Measurements from ENCODE around the gene CACNA1S. TPM values are rescaled to one million over a fixed set of nuclear protein-coding genes. Genes with fewer than 3 reads are reported as not detected.

The CACNA1S gene
- total and polyA plus RNA-seq, 2 of the 4 experiments (the other 2 are of a cell fraction): not detected

- Histone ChIP-seq H3K18ac (ENCODE audit: low read depth, low read length) (no peak overlapping the region), H4K8ac (ENCODE audit: low read depth in 2 of 2, low read length in 2 of 2) (no peak overlapping the region), H3K9me1 (ENCODE audit: insufficient read depth, low read length) (no peaks in the 10 kb centered on the region), H3K4me3 (ENCODE audit: insufficient read depth, low read depth, low read length) (no peak overlapping the region), H3K56ac (ENCODE audit: extremely low read depth, insufficient read depth, low read length) (no peak overlapping the region), H2AFZ (replicated peaks; ENCODE audit: low read length, poor library complexity) (no peak overlapping the region), H4K20me1 (ENCODE audit: insufficient read depth, low read length) (no peaks in the 10 kb centered on the region), H3K9ac (ENCODE audit: low read depth, low read length) (no peak overlapping the region), H3K27me3 (ENCODE audit: control insufficient read depth, insufficient read depth, low read length) (peaks cover 66% of the 10 kb centered on the region), H2BK5ac (ENCODE audit: low read depth, low read length, poor library complexity, severe bottlenecking) (no peak overlapping the region), H3K27ac (ENCODE audit: insufficient read depth, low read length) (no peak overlapping the region), H3K14ac (replicated peaks; ENCODE audit: low read depth, low read length) (no peak overlapping the region), H3K4ac (ENCODE audit: low read depth, low read length) (no peak overlapping the region), H3K4me2 (ENCODE audit: low read depth, low read length) (no peak overlapping the region), H2AK9ac (replicated peaks; ENCODE audit: low read depth, low read length, poor library complexity) (no peak overlapping the region), H4K91ac (ENCODE audit: insufficient read depth, low read depth, low read length) (no peak overlapping the region), H3K23ac (ENCODE audit: low read depth, low read length) (no peak overlapping the region), H3K9me3 (ENCODE audit: control insufficient read depth, insufficient read depth, low read length) (no peaks in the 10 kb centered on the region), H2BK20ac (ENCODE audit: low read depth, low read length) (no peak overlapping the region), H2BK15ac (ENCODE audit: low read depth, low read length) (no peak overlapping the region), H3K36me3 (ENCODE audit: control insufficient read depth, insufficient read depth, low read length) (no peaks in the 10 kb centered on the region), H3K4me1 (ENCODE audit: control insufficient read depth, insufficient read depth, low read length) (no peaks in the 10 kb centered on the region), H2AK5ac (ENCODE audit: low read depth, low read length) (no peak overlapping the region), H4K5ac (ENCODE audit: low read depth, low read length) (no peak overlapping the region), H3K79me1 (ENCODE audit: low read depth in 1 of 2, low read length in 2 of 2) (no peaks in the 10 kb centered on the region), H2BK120ac (ENCODE audit: low read depth, low read length) (no peak overlapping the region)
- DNase-seq (no peak), ATAC-seq (ENCODE audit: low read depth) (no peak)
- intact Hi-C loops (cut with micrococcal nuclease) (no loop called here), dilution Hi-C loops (cut with HindIII; ENCODE audit: low sequenced_read_pairs, unreplicated experiment) (no loop called here), in situ Hi-C loops (cut with MboI; ENCODE audit: low sequenced_read_pairs) (no loop called here)
- WGBS, 2 experiments (ENCODE audit: extremely low coverage in 2 of 2, insufficient read length in 1 of 2): 90% methylated on average over 4 of the region's 8 CpGs; no CpG with 5 or more reads in 1 of the 2 experiments
- no TSS peak for BruUV-seq (replicated peaks)
- TF ChIP-seq, protein P1, sequence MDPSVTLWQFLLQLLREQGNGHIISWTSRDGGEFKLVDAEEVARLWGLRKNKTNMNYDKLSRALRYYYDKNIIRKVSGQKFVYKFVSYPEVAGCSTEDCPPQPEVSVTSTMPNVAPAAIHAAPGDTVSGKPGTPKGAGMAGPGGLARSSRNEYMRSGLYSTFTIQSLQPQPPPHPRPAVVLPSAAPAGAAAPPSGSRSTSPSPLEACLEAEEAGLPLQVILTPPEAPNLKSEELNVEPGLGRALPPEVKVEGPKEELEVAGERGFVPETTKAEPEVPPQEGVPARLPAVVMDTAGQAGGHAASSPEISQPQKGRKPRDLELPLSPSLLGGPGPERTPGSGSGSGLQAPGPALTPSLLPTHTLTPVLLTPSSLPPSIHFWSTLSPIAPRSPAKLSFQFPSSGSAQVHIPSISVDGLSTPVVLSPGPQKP (IDR thresholded peaks at IDR 0.05; ENCODE audit: borderline replicate concordance, low read depth, low read length): no peak
- TF ChIP-seq CTCF (conservative IDR thresholded peaks at IDR 0.05; ENCODE audit: low read depth, low read length): no peak
- no peak for TF ChIP-seq RFX5 (IDR thresholded peaks at IDR 0.05; ENCODE audit: low read depth, low read length)
- TF ChIP-seq SMC3 (IDR thresholded peaks at IDR 0.05; ENCODE audit: low read depth, low read length): no peak
- TF ChIP-seq FOS (IDR thresholded peaks at IDR 0.05; ENCODE audit: low read depth, low read length): no peak
- no peak for TF ChIP-seq CHD1 (IDR thresholded peaks at IDR 0.05; ENCODE audit: low read depth, low read length)
- TF ChIP-seq BHLHE40 (IDR thresholded peaks at IDR 0.05; ENCODE audit: low read depth, low read length): no peak
- TF ChIP-seq MAFK (IDR thresholded peaks at IDR 0.05; ENCODE audit: low read depth, low read length): no peak
- no peak for TF ChIP-seq MAZ (IDR thresholded peaks at IDR 0.05; ENCODE audit: borderline replicate concordance, low read depth, low read length)
- no peak for TF ChIP-seq CEBPB (IDR thresholded peaks at IDR 0.05; ENCODE audit: low read depth, low read length)
- TF ChIP-seq NFE2L2 (IDR thresholded peaks at IDR 0.05; ENCODE audit: low read depth, low read length): no peak
- TF ChIP-seq RCOR1 (IDR thresholded peaks at IDR 0.05; ENCODE audit: insufficient replicate concordance, low read length): no peak
- CTCF ChIA-PET: interaction anchor here (1.6 kb wide), 1 partner anchor 22 kb away, joined by 3 read pairs; no protein-coding TSS in a partner anchor
- POLR2A ChIA-PET (ENCODE audit: unreplicated experiment): no interaction called here
These were observed 47.4 kb downstream of the CACNA1S start for GRCh38 chr1:201064806-201065205.

Measured in IMR-90 (cell line).